ENCODE data around the gene UST. TPM values are rescaled to one million over a fixed set of nuclear protein-coding genes. Genes with fewer than 3 reads are reported as not detected.

Gene UST
- total and polyA plus RNA-seq, 2 of the 8 experiments (the other 6 are each of a cell fraction or from before 2014, with no cell fraction given) = 13.5 to 34.5 TPM

- Histone ChIP-seq H3K79me2 (ENCODE audit: control insufficient read depth in 1 of 2, insufficient read depth in 2 of 2, low read length in 2 of 2) (peaks cover 26 to 96% of the 10 kb centered on the region in 2 experiments), H3K23ac (ENCODE audit: insufficient read length) (no peak overlapping the region), H3K4me3 (ENCODE audit: extremely low read depth in 1 of 4, insufficient read depth in 2 of 4, low read depth in 3 of 4, low read length in 4 of 4) (no peak overlapping the region), H3K23me2 (ENCODE audit: low read depth, low read length) (no peaks in the 10 kb centered on the region), H2BK15ac (ENCODE audit: low read length) (no peak overlapping the region), H3K9ac (replicated peaks in 1 of 4; ENCODE audit: extremely low read depth in 1 of 4, low read depth in 3 of 4, low read length in 3 of 4) (no peak overlapping the region), H3K56ac (replicated peaks; ENCODE audit: insufficient read length, low read depth, low read length) (no peak overlapping the region), H3K27me3 (replicated peaks in 1 of 4; ENCODE audit: control insufficient read depth in 3 of 4, extremely low read depth in 1 of 4, insufficient read depth in 3 of 4, low read length in 3 of 4) (peaks cover 0 to 1% (median 0%) of the 10 kb centered on the region in 4 experiments; a peak in 1 of 7 replicates), H3K79me1 (ENCODE audit: low read depth, low read length) (peaks cover 18% of the 10 kb centered on the region), H4K5ac (ENCODE audit: insufficient read length, low read depth, low read length) (no peak overlapping the region), H4K91ac (replicated peaks; ENCODE audit: insufficient read length, low read length) (no peak overlapping the region), H2BK20ac (ENCODE audit: low read length) (no peak overlapping the region), H3K14ac (ENCODE audit: insufficient read length) (no peak overlapping the region), H2BK12ac (ENCODE audit: low read depth, low read length) (no peak overlapping the region), H3K18ac (ENCODE audit: extremely low read depth, low read length) (no peak overlapping the region), H3K4me1 (replicated peaks in 1 of 4; ENCODE audit: control insufficient read depth in 3 of 4, insufficient read depth in 4 of 4, low read length in 3 of 4) (peaks cover 3 to 11% (median 6%) of the 10 kb centered on the region in 4 experiments; a peak in 5 of 7 replicates), H4K20me1 (replicated peaks in 1 of 2; ENCODE audit: control insufficient read depth in 1 of 2, insufficient read depth in 2 of 2, low read length in 2 of 2) (peaks cover 0 to 17% of the 10 kb centered on the region in 2 experiments), H2AK5ac (ENCODE audit: low read depth, low read length) (no peak overlapping the region), H2AFZ (ENCODE audit: low read length) (no peak overlapping the region), H3K36me3 (ENCODE audit: control insufficient read depth in 2 of 4, insufficient read depth in 4 of 4, low read length in 3 of 4) (no peaks in the 10 kb centered on the region), H3K9me3 (ENCODE audit: insufficient read depth in 2 of 2, low read depth in 1 of 2, low read length in 1 of 2) (no peaks in the 10 kb centered on the region), H2BK120ac (replicated peaks; ENCODE audit: low read depth, low read length) (no peak overlapping the region), H4K8ac (ENCODE audit: extremely low read depth, insufficient read depth, low read length) (no peak overlapping the region), H3K4me2 (ENCODE audit: insufficient read depth in 1 of 2, low read depth in 2 of 2, low read length in 2 of 2) (no peak overlapping the region), H3K4ac (replicated peaks; ENCODE audit: insufficient read length, low read depth, low read length) (no peak overlapping the region), H3K27ac (ENCODE audit: low read depth, low read length) (no peak overlapping the region), H2BK5ac (ENCODE audit: low read depth, low read length) (no peak overlapping the region)
- ChIA-PET POLR2A (ENCODE audit: partially characterized antibody) (interaction anchor here (1.0 kb wide), 1 partner anchor 10 kb away, joined by 4 read pairs; no protein-coding TSS in a partner anchor), CTCF (ENCODE audit: partially characterized antibody) (no interaction called here)
- DNase-seq (ENCODE audit: low read depth in 1 of 2, low spot score in 2 of 2) = no peak
- FAIRE-seq = no peak
- TF ChIP-seq CEBPB (IDR thresholded peaks at IDR 0.05; ENCODE audit: low read depth, low read length) (peak; percentile 36; the same call in 1 of the 2 replicates), ATF2 (IDR thresholded peaks at IDR 0.05; ENCODE audit: low read length) (no peak), SIN3A (conservative IDR thresholded peaks at IDR 0.05 in 1 of 2, IDR thresholded peaks at IDR 0.05 in 1 of 2; ENCODE audit: low read depth in 1 of 2, low read length in 2 of 2) (no peak), SP1 (IDR thresholded peaks at IDR 0.05; ENCODE audit: low read depth, low read length) (no peak), ASH2L (IDR thresholded peaks at IDR 0.05; ENCODE audit: low read length) (no peak), CTBP2 (IDR thresholded peaks at IDR 0.05; ENCODE audit: borderline replicate concordance, insufficient read depth, insufficient read length, low read length) (no peak)
- 82% methylated on average over 3 of the region's 3 CpGs; no CpG with 5 or more reads in 1 of the 2 experiments for WGBS, 2 experiments (ENCODE audit: extremely low coverage in 1 of 2, insufficient coverage in 1 of 2, insufficient read length in 1 of 2, insufficient replicate concordance in 2 of 2, low coverage in 1 of 2, low lambda C conversion rate in 2 of 2, missing lambda C conversion rate in 1 of 2)
Measured at GRCh38 chr6:148799647-148800046, 52.8 kb downstream of the UST start.

All from H1 (cell line).